Stimulated activated CD4-positive, alpha-beta T cell treated with anti-CD3 and anti-CD28 coated beads, Interleukin-4, amount 100 ng/mL, for 48 hours (primary cell): ENCODE data around the gene TNS3.
"Not testable (repeated sequence)": the region's sequence is repeated elsewhere in the genome, so short reads cannot be mapped to it uniquely, and the experiment has no call there.

Source experiments
- DNase-seq, 2 donors: peaks; one replicate each; pipeline ENCODE4 v3.0.0-alpha.2; 2020; ENCODE audit warnings: low read depth in 2 of 2

The TNS3 gene

DNA sequence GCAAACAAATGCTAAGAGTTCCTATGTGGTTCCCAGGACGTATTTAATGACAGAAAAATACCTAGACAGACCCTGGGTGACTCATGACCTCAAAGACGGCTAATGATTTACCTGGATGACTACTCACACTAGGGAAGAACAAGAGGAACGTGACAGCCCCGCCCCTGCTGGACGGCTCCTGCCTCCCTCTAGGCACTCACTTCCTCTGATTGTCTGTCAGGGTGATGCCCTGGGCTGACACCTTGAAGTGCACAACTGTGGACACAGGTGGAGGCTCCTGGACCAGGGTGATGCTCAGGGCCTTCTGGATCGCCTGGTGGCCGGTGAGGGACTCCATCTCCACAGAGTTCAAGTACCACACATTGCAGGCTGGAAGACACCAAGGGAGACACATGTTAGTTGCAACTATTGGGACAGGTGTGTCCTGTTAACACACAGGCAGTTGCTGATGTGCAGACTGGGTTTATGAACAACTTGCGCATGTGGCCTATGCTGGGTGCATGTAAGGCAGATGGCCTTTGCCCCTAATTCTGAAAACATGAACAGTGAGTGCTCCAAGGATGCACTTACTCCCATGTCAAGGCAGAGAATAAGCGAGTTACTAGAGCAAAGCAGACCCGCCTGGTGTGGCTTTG, 298.3 kb downstream of the TNS3 start:
- no peak for DNase-seq

DNA sequence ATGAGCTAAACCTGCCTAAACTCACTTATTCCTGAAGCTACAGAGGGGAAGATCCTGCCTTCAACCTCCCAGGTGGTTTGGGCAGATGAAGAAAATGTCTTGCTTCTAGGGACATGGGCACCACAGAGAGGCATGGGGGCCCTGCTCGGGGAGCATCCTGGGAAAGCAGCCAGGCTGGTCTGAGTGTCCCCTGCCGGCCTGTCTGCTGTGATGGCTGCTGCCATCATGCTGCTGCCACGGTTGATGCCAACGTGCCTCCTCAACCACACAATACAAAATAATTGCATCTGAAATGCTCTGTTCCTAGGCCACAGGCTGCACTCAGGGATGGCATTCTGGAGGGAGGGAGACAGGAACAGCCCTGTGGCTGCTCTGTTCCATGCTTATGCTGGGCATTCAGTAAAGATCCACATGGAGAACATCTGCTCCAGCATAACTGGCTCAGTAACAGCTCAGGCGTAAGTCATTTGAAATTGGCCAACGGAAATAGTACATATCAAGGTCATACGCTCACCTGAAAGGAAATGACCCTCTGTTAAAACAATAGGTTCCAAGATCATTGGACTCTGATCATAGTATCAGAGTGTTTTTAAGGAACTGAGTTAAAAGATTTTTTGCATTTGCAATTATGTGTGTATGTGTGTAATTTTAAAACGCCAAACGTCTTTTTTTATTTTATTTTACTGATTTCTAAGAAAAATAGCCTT, 299.0 kb downstream of the TNS3 start:
- no peak for DNase-seq

DNA sequence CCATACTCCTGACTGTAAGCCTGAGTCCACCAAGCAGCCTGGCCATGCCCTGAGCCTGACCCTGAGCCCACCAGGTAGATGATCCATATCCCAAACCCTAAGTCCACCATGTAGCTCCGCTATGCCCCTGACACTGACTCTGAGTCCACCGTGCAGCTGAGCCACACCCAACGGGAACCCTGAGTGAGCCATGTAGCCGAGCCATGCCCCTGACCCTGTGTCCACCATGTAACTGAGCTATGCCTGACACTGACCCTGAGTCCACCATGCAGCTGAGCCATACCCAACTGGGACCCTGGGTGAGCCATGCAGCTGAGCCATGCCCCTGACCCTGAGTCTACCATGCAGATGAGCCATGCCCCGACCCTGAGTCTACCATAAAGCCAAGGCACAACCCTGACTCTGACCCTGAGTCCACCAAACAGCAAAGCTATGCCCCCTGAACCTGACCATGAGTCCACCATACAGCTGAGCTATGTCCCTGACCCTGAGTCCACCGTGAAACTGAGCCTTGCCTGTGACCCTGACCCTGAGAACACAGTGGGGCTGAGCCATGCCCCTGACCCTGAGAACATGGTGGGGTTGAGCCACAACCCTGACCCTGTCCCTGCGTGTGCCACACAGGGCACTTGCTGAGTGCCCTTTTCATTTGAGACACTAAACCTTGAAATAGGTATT, 299.8 kb downstream of the TNS3 start:
- no peak for DNase-seq

DNA sequence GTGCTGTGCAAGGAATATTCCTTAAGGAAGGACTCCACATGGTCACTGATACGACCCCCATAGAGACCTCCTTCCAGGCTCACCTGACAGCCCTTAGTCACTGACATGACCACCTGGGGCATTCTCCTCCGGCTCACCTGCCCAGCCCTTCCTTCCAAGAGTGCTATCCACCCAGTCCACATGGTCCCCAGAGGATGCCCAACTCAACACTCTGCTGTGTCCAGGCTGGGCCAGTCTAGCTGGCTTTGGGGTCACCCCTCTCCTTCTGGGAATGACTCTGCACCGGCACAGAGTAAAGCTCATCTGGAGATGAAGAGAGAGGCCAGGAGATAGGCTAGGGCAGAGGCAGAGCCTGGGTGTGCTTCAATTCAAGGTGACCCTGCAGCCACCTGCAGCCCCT, 300.8 kb downstream of the TNS3 start:
- no peak for DNase-seq

GRCh38 chr7:47280114-47280513, 301.8 kb downstream of the TNS3 start:
- no peak for DNase-seq

- no peak for DNase-seq
Observed at GRCh38 chr7:47278043-47278442, 303.9 kb downstream of the TNS3 start.

DNA sequence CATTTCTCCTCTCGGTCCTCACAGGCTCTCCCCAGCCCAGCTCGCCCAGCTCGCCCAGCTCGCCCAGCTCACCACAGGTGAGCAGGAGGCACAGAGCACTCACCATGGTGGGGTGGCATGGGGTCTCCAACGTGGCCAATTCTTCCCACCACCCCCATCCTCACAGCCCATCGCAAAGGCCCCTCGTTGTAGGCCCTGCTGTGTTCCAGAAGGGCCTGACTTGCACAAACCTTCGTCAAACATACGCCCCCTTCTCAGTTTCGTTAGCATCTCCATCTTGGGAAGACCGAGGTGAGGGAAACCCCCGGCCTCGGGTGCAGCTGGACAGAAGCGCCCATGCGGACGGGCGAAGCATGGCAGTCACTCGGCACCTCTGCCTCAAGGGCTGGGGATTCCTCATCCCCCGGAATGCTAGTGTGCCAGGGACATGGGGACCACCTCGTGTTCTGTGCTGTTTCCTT, 304.6 kb downstream of the TNS3 start:
- DNase-seq = no peak

DNA sequence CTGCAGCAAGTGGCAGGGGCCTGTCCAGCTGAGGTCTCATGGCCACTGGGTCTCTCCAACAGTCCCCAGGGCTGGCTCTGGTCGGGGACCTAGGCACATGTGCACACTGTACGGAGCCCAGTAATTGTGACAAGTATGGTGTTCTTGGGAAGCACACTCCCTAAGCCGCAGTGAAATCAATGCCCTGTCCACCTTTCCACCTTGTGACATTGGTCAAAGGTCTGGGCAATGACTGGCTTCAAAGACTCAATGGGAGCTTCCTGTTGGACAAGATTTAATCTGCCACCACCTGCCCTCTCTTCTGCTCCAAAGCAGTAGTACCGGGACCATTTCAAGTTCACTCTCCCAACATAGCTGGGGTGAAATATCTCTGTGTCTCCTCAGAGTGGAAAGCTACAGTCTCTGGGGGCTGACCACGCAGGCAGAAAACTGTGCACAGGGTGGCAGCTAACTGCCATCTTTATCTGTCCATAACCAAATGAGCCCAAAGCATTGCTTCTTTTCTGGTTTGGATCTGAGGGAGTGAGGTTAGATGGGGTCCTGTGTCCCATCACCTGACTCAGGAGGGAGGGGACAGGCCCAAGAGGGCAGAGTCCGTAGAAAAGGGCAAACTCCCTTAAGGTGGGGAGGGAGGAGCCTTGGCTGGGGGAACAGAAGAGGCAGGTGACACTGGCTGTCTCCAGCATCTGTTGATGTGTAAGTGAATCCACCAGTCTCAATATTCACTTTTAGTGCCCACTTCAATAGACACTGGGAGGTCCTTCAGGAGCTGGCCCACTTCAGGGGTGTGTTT, 307.7 kb downstream of the TNS3 start:
- no peak for DNase-seq

DNA sequence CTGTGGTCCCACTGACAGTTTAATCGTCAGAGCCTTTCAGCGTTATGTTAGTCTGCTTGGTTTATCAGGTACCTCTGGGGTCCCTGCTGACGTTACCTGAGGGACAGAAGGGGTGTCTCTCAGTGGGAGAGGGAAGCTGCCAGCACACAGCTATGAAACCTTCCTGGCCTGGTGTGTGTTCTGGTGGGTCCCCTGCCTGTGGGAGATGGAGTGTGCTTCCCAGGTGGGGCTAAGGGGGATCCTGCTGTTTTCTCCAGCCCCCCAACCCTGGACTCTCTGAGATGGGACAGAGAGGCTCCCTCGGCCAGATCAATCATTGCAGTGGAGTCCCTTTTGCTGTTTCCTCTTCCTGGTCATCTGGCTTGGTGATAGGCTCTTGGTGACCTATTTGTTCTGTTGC, 308.8 kb downstream of the TNS3 start:
- DNase-seq = no peak

- DNase-seq = no peak
Observed at GRCh38 chr7:47271749-47272148, 310.2 kb downstream of the TNS3 start.

- no peak for DNase-seq
Observed at GRCh38 chr7:47268851-47269836, 312.8 kb downstream of the TNS3 start.

- no peak for DNase-seq
Observed at GRCh38 chr7:47267346-47267745, 314.6 kb downstream of the TNS3 start.

- DNase-seq = no peak
Observed at GRCh38 chr7:47266799-47267198, 315.1 kb downstream of the TNS3 start.

DNA sequence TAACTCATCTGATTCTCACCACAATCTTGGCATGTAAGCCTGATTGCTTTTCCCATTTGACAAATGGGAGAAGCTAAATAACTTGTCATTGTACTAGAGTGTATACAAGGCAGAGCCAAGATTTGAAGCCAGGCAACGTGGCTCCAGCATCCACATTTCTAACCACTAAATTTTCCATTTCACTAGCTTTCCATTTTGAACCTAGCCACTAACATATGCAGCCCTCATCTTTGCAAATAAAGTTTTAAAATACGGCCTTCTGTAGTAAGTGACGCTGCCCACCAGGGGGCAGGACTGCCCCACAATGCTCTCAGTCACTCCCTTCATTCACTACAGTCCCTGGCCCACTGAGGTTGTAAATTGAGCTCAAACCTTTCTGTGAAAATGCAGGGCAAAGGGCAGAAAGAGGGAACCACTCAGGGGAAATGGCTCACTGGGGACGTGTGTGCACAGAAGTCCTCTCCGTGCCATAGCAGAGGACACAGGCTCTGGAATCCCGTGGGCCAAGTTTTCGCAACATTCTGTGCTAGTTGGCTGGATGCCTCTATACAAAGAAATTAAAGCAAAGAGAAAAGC, 315.7 kb downstream of the TNS3 start:
- DNase-seq = peak in 1 of 2 donors; percentile 29

GRCh38 chr7:47265621-47266020, 316.3 kb downstream of the TNS3 start:
- no peak for DNase-seq

DNA sequence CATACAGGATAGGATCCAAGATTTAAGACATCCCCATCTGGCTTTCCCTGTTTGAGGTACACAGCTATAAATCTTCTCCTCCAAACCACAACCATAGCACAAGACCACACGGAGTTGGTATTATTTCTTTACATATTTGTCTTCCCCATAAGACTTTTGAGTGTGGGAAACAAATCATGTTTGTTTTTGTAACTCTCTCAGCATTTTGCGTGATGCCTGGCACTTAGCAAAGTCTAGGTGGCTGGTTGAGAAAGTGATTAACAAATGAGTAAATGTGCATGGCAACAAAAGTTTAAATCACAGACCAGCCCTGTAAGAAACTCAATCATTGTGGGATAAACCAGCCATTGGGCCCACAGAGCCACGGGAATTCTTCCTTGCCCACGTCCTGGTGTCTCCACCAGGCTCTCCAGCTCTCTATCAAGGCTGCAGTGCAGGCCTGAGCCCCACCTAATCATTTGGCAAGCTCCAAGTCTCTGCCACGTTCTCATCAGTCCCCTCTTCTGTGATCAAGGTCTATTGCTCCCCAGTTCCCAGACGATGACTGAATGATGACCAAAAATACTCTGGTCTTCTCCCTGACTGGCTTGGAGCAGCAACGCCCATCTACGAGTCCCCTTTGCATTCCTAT, 317.8 kb downstream of the TNS3 start:
- DNase-seq = no peak

DNA sequence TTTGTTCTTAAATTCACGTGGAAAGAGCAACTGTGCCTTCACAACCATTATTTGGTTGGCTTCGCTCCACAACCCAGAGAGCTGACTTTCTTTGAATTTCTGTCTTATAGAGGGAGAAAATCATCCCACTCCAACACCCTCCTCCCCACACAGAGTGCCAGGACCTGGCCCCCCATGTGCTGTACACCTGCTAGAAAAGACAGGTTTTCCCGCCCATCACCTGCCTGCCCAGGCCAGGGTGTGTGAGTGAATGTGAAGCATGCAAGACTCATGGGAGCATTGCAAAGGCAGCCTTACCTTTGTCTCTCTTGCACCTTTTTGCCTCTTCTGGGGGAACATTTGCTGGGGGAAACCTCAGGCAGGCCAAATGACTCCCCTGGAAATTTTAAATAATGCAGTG, 319.0 kb downstream of the TNS3 start:
- DNase-seq = no peak

DNA sequence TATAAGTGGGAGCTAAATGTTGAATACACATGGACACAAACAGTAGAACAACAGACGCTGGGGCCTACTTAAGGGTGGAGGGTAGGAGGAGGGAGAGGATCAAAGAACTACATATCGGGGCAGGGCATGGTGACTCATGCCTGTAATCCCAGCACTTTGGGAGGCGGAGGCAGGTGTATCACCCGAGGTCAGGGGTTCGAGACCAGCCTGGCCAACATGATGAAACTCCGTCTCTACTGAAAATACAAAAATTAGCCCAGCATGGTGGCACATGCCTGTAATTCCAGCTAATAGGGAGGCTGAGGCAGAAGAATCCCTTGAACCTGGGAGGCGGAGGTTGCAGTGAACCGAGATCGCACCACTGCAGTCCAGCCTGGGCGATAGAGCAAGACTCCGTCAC, 319.8 kb downstream of the TNS3 start:
- DNase-seq = not testable (repeated sequence)

GRCh38 chr7:47260270-47260669, 321.6 kb downstream of the TNS3 start:
- DNase-seq = no peak

DNA sequence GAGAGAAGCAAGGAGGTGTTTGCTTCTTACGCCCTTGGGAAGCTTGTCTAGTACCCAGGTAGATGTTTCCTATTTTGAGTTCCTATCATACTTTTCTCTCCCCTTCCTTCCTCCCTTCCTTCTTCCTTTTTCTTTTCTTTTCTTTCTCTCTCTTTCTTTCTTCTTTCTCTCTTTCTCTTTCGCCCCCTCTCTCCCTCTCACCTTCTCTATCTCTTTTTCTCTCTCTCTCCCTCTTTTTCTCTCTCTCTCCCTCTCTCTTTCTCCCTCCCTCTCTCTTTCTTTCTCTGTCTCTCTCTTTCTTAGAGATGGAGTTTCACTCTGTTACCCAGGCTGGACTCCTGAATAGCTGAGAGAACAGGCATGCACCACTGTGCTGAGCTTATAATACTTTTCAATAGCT, 322.2 kb downstream of the TNS3 start:
- no peak for DNase-seq
